HEK293 (cell line): Measurements from ENCODE around the gene CPAMD8.

ENCODE experiments used
- CTCF ChIA-PET: fragments of 350-600 bp; formaldehyde crosslinking; extraction: SDS; loops from one replicate; lab custom pipeline; 2021; ENCODE audit warnings: antibody characterized with exemption; lab: Yijun Ruan, JAX
- POLR2A ChIA-PET: fragments of 300-600 bp; formaldehyde crosslinking; extraction: SDS; loops from one replicate; lab custom pipeline; 2020; ENCODE audit warnings: antibody characterized with exemption, inconsistent platforms; lab: Yijun Ruan, JAX
- H3K27ac ChIP-seq: fragments of 200-500 bp; sonication (Bioruptor generic); 2 replicates; pipeline ENCODE4 v1.5.1; 2014; ENCODE audit warnings: low read depth, low read length, control low read depth, inconsistent platforms; ENCODE audit errors: extremely low read depth
- H3K36me3 ChIP-seq, 2 experiments: fragments of 200-500 bp in 1 of 2; sonication (Bioruptor generic) in 1 of 2; 1 replicate in 1 of 2; 2 replicates in 1 of 2; pipeline ENCODE4 v1.5.1; 2014 to 2017; ENCODE audit warnings: inconsistent platforms in 2 of 2, low read length in 2 of 2; ENCODE audit not compliant: control insufficient read depth in 2 of 2, insufficient read depth in 1 of 2
- H3K4me1 ChIP-seq: fragments of 200-500 bp; sonication (Bioruptor generic); 2 replicates; pipeline ENCODE4 v1.5.1; 2014; ENCODE audit warnings: mild to moderate bottlenecking, low read length, inconsistent platforms; ENCODE audit not compliant: control insufficient read depth, insufficient read depth
- H3K4me3 ChIP-seq: 2 replicates; pipeline ENCODE4 v1.5.1; 2011; ENCODE audit warnings: low read depth, mild to moderate bottlenecking, control low read depth, low read length, moderate library complexity
- H3K9me3 ChIP-seq: fragments of 200-500 bp; sonication (Bioruptor generic); 2 replicates; pipeline ENCODE4 v1.5.1; 2014; ENCODE audit warnings: low read depth, low read length, inconsistent platforms; ENCODE audit not compliant: control insufficient read depth, insufficient read depth
- GLIS1 ChIP-seq: fragments of 450-650 bp; formaldehyde crosslinking; IDR thresholded peaks from 2 replicates; pipeline ENCODE4 v1.5.1; 2016; ENCODE audit warnings: missing biosample characterization, missing genetic modification characterization
- KLF1 ChIP-seq: fragments of 450-650 bp; formaldehyde crosslinking; IDR thresholded peaks from 2 replicates; pipeline ENCODE4 v1.5.1; 2016; ENCODE audit warnings: missing biosample characterization, missing genetic modification characterization
- KLF17 ChIP-seq: fragments of 450-650 bp; formaldehyde crosslinking; IDR thresholded peaks from 2 replicates; pipeline ENCODE4 v1.5.1; 2016; ENCODE audit warnings: missing biosample characterization, missing genetic modification characterization
- MYNN ChIP-seq: fragments of 450-650 bp; formaldehyde crosslinking; IDR thresholded peaks from 2 replicates; pipeline ENCODE4 v1.5.1; 2016; ENCODE audit warnings: missing biosample characterization, missing genetic modification characterization, borderline replicate concordance
- PBX3 ChIP-seq: sonication (generic); formaldehyde crosslinking; IDR thresholded peaks from 2 replicates; pipeline ENCODE4 v1.8.1; 2022; ENCODE audit warnings: mild to moderate bottlenecking, moderate library complexity, missing genetic modification reagents
- PRDM4 ChIP-seq: fragments of 450-650 bp; formaldehyde crosslinking; IDR thresholded peaks from 2 replicates; pipeline ENCODE4 v1.5.1; 2017; ENCODE audit warnings: missing biosample characterization, missing genetic modification characterization
- YY2 ChIP-seq: fragments of 450-650 bp; formaldehyde crosslinking; IDR thresholded peaks from 2 replicates; pipeline ENCODE4 v1.5.1; 2016; ENCODE audit warnings: missing biosample characterization, missing genetic modification characterization
- ZFP69B ChIP-seq: fragments of 450-650 bp; formaldehyde crosslinking; IDR thresholded peaks from 2 replicates; pipeline ENCODE4 v1.5.1; 2016; ENCODE audit warnings: missing biosample characterization, missing genetic modification characterization
- ZNF174 ChIP-seq: fragments of 450-650 bp; formaldehyde crosslinking; IDR thresholded peaks from 2 replicates; pipeline ENCODE4 v1.5.0; 2017; ENCODE audit warnings: missing biosample characterization, mild to moderate bottlenecking, missing genetic modification characterization
- ZNF175 ChIP-seq: fragments of 450-650 bp; formaldehyde crosslinking; IDR thresholded peaks from 2 replicates; pipeline ENCODE4 v1.5.1; 2016; ENCODE audit warnings: missing biosample characterization, missing genetic modification characterization
- ZNF184 ChIP-seq: fragments of 450-650 bp; IDR thresholded peaks from 2 replicates; pipeline ENCODE4 v1.5.1; 2018; ENCODE audit warnings: missing biosample characterization, mild to moderate bottlenecking, missing genetic modification characterization
- ZNF26 ChIP-seq: fragments of 450-650 bp; formaldehyde crosslinking; IDR thresholded peaks from 2 replicates; pipeline ENCODE4 v1.5.1; 2016; ENCODE audit warnings: missing biosample characterization, missing genetic modification characterization
- ZNF274 ChIP-seq, 2 experiments: fragments of 200-500 bp in 1 of 2; fragments of 450-650 bp in 1 of 2; sonication (Bioruptor generic) in 1 of 2; formaldehyde crosslinking in 1 of 2; IDR thresholded peaks; 2 replicates each; pipeline versions ENCODE4 v1.5.1 to v1.6.1; 2014 to 2016; ENCODE audit warnings: borderline replicate concordance in 1 of 2, inconsistent platforms in 1 of 2, low read length in 1 of 2, missing biosample characterization in 1 of 2, missing genetic modification characterization in 1 of 2
- ZNF416 ChIP-seq: fragments of 450-650 bp; formaldehyde crosslinking; IDR thresholded peaks from 2 replicates; pipeline ENCODE4 v1.5.1; 2016; ENCODE audit warnings: missing biosample characterization, missing genetic modification characterization
- ZNF48 ChIP-seq: fragments of 450-650 bp; formaldehyde crosslinking; IDR thresholded peaks from 2 replicates; pipeline ENCODE4 v1.5.1; 2016; ENCODE audit warnings: missing biosample characterization, missing genetic modification characterization
- ZNF510 ChIP-seq: fragments of 450-650 bp; formaldehyde crosslinking; IDR thresholded peaks from 2 replicates; pipeline ENCODE4 v1.5.1; 2018; ENCODE audit warnings: mild to moderate bottlenecking, missing genetic modification characterization, missing biosample characterization; ENCODE audit not compliant: insufficient replicate concordance
- ZNF76 ChIP-seq: fragments of 450-650 bp; formaldehyde crosslinking; IDR thresholded peaks from 2 replicates; pipeline ENCODE4; 2016; ENCODE audit warnings: low read depth, missing biosample characterization, missing genetic modification characterization, borderline replicate concordance
- ZSCAN30 ChIP-seq: fragments of 450-650 bp; IDR thresholded peaks from 2 replicates; pipeline ENCODE4 v1.5.1; 2018; ENCODE audit warnings: missing biosample characterization, mild to moderate bottlenecking, missing genetic modification characterization, moderate library complexity

The CPAMD8 gene

GRCh38 chr19:16889883-16890460 is 136.6 kb downstream of the CPAMD8 start:
- Histone ChIP-seq H3K4me3 (no peak overlapping the region), H3K27ac (no peak overlapping the region), H3K36me3 (no peaks in the 10 kb centered on the region), H3K4me1 (no peaks in the 10 kb centered on the region), H3K9me3 (no peaks in the 10 kb centered on the region)
- POLR2A ChIA-PET: no interaction called here
- CTCF ChIA-PET: no interaction called here
- no peak for TF ChIP-seq KLF1 (tag by site-specific recombination)
- no peak for TF ChIP-seq ZNF274 (IDR thresholded peaks at IDR 0.05; ENCODE audit: low read length)
- no peak for TF ChIP-seq ZNF274 (tag by site-specific recombination; IDR thresholded peaks at IDR 0.05; ENCODE audit: borderline replicate concordance)
- no peak for TF ChIP-seq ZNF175 (tag by site-specific recombination)

GRCh38 chr19:16889366-16889882 is 137.2 kb downstream of the CPAMD8 start:
- CTCF ChIA-PET: interaction anchor here (0.6 kb wide), 1 partner anchor 100 kb away, joined by 3 read pairs; no protein-coding TSS in a partner anchor
- H3K27ac ChIP-seq: no peak overlapping the region
- no peak for TF ChIP-seq ZNF26 (tag by site-specific recombination)
- TF ChIP-seq ZFP69B (tag by site-specific recombination): no peak
- TF ChIP-seq ZNF274 (IDR thresholded peaks at IDR 0.05; ENCODE audit: low read length): no peak
- no peak for TF ChIP-seq ZNF274 (tag by site-specific recombination; IDR thresholded peaks at IDR 0.05; ENCODE audit: borderline replicate concordance)
- no peak for TF ChIP-seq ZNF184 (tag by site-specific recombination)
- no peak for TF ChIP-seq ZNF416 (tag by site-specific recombination)
- no peak for TF ChIP-seq ZNF48
- TF ChIP-seq ZNF510: no peak
- TF ChIP-seq KLF17: no peak
- no peak for TF ChIP-seq PBX3 (CRISPR knock-in tag)
- no peak for TF ChIP-seq YY2 (tag by site-specific recombination)
- no peak for TF ChIP-seq GLIS1 (tag by site-specific recombination)
- no peak for TF ChIP-seq ZNF76
- no peak for TF ChIP-seq PRDM4 (tag by site-specific recombination)
- no peak for TF ChIP-seq MYNN (tag by site-specific recombination)
- TF ChIP-seq ZSCAN30 (tag by site-specific recombination): no peak
- TF ChIP-seq ZNF174 (tag by site-specific recombination): no peak
- no peaks in the 10 kb centered on the region for H3K36me3 ChIP-seq
- H3K4me1 ChIP-seq: no peaks in the 10 kb centered on the region
- H3K9me3 ChIP-seq: no peaks in the 10 kb centered on the region
- no peak overlapping the region for H3K4me3 ChIP-seq
- POLR2A ChIA-PET: no interaction called here
